Gastrocnemius medialis (tissue), 4 donors: ENCODE measurements around the gene GRM8.

Source experiments
- POLR2A ChIP-seq, 2 donors: fragments of 450-650 bp; IDR thresholded peaks; one replicate each; pipeline ENCODE4 v1.6.1; 2017; ENCODE audit warnings: antibody characterized with exemption in 2 of 2, mild to moderate bottlenecking in 2 of 2, moderate library complexity in 2 of 2
- TF ChIP-seq, protein P1 (sequence below), 5 experiments: fragments of 450-650 bp in 3 of 5; fragments of 200-600 bp in 2 of 5; sonication (generic) in 2 of 5; IDR thresholded peaks in 4 of 5; conservative IDR thresholded peaks in 1 of 5; 1 replicate in 4 of 5; 2 replicates in 1 of 5; pipeline ENCODE4 v1.5.1; 2016 to 2019; ENCODE audit warnings: antibody characterized with exemption in 5 of 5, mild to moderate bottlenecking in 3 of 5, moderate library complexity in 3 of 5

GRCh38 chr7:126957443-126957842 lies 295.3 kb downstream of the GRM8 start:
- TF ChIP-seq, protein P1, sequence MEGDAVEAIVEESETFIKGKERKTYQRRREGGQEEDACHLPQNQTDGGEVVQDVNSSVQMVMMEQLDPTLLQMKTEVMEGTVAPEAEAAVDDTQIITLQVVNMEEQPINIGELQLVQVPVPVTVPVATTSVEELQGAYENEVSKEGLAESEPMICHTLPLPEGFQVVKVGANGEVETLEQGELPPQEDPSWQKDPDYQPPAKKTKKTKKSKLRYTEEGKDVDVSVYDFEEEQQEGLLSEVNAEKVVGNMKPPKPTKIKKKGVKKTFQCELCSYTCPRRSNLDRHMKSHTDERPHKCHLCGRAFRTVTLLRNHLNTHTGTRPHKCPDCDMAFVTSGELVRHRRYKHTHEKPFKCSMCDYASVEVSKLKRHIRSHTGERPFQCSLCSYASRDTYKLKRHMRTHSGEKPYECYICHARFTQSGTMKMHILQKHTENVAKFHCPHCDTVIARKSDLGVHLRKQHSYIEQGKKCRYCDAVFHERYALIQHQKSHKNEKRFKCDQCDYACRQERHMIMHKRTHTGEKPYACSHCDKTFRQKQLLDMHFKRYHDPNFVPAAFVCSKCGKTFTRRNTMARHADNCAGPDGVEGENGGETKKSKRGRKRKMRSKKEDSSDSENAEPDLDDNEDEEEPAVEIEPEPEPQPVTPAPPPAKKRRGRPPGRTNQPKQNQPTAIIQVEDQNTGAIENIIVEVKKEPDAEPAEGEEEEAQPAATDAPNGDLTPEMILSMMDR (IDR thresholded peaks at IDR 0.05 in 4 of 5, conservative IDR thresholded peaks at IDR 0.05 in 1 of 5): no peak
- no peak for TF ChIP-seq POLR2A (IDR thresholded peaks at IDR 0.05)
